Suprapubic skin (tissue), 3 donors: ENCODE data around the gene MYL6B.

Experiments used
- CTCF ChIP-seq, 2 donors: fragments of 200-600 bp in 1 of 2; fragments of 450-650 bp in 1 of 2; sonication (generic) in 1 of 2; IDR thresholded peaks; one replicate each; pipeline ENCODE4 v1.5.1; 2016 to 2019; ENCODE audit warnings: antibody characterized with exemption in 2 of 2, mild to moderate bottlenecking in 1 of 2, moderate library complexity in 1 of 2
- POLR2A ChIP-seq, 2 donors: fragments of 450-650 bp; IDR thresholded peaks; one replicate each; pipeline ENCODE4 v1.6.1; 2017; ENCODE audit warnings: antibody characterized with exemption in 2 of 2, mild to moderate bottlenecking in 2 of 2, moderate library complexity in 2 of 2

GRCh38 chr12:56192582-56192981 lies 40.2 kb downstream of the MYL6B start:
- TF ChIP-seq POLR2A (IDR thresholded peaks at IDR 0.05) (no peak), CTCF (IDR thresholded peaks at IDR 0.05) (no peak)
